Measurements from ENCODE around the gene BMAL2.

The BMAL2 gene

DNA sequence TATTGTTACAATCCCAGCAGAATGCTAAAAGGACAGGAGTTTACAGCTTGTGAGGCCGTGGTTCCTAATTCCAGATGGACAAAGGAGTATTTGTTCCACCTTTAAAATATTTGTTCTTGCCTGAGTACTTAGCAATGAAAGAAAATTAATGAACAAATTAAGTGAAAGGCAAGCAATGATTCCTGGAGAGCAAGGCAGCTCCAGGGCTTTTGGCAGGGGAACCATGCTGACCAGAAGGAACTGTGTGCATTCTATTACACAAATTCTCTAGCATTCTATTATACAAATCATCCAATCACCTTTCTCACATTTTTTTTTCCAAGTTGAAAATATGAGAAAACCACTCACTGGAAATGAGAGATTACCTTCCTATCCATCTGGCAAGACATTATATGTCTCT lies 1.8 kb upstream of the BMAL2 start:
- ATAC-seq, result peak; percentile 13; the same call in 2 of the 3 replicates
- no peak for TF ChIP-seq ZNF565 (CRISPR knock-in tag; conservative IDR thresholded peaks at IDR 0.05; ENCODE audit: low read depth)
- TF ChIP-seq GLIS3 (CRISPR knock-in tag; IDR thresholded peaks at IDR 0.05), result no peak
- no peak for TF ChIP-seq OSR1 (CRISPR knock-in tag; IDR thresholded peaks at IDR 0.05)
- TF ChIP-seq ZFP30 (CRISPR knock-in tag; IDR thresholded peaks at IDR 0.05), result no peak
- TF ChIP-seq, protein P1, sequence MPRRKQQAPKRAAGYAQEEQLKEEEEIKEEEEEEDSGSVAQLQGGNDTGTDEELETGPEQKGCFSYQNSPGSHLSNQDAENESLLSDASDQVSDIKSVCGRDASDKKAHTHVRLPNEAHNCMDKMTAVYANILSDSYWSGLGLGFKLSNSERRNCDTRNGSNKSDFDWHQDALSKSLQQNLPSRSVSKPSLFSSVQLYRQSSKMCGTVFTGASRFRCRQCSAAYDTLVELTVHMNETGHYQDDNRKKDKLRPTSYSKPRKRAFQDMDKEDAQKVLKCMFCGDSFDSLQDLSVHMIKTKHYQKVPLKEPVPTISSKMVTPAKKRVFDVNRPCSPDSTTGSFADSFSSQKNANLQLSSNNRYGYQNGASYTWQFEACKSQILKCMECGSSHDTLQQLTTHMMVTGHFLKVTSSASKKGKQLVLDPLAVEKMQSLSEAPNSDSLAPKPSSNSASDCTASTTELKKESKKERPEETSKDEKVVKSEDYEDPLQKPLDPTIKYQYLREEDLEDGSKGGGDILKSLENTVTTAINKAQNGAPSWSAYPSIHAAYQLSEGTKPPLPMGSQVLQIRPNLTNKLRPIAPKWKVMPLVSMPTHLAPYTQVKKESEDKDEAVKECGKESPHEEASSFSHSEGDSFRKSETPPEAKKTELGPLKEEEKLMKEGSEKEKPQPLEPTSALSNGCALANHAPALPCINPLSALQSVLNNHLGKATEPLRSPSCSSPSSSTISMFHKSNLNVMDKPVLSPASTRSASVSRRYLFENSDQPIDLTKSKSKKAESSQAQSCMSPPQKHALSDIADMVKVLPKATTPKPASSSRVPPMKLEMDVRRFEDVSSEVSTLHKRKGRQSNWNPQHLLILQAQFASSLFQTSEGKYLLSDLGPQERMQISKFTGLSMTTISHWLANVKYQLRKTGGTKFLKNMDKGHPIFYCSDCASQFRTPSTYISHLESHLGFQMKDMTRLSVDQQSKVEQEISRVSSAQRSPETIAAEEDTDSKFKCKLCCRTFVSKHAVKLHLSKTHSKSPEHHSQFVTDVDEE (CRISPR knock-in tag; IDR thresholded peaks at IDR 0.05), result no peak
- no peak for TF ChIP-seq ZNF70 (CRISPR knock-in tag; IDR thresholded peaks at IDR 0.05)
- no peak for TF ChIP-seq ZC3H10 (CRISPR knock-in tag; IDR thresholded peaks at IDR 0.05)
- no peak for TF ChIP-seq PPARA (CRISPR knock-in tag; IDR thresholded peaks at IDR 0.05; ENCODE audit: borderline replicate concordance)
- no peak for TF ChIP-seq ZNF8 (CRISPR knock-in tag; IDR thresholded peaks at IDR 0.05)
- no peak for TF ChIP-seq TOX (CRISPR knock-in tag; IDR thresholded peaks at IDR 0.05; ENCODE audit: borderline replicate concordance)

DNA sequence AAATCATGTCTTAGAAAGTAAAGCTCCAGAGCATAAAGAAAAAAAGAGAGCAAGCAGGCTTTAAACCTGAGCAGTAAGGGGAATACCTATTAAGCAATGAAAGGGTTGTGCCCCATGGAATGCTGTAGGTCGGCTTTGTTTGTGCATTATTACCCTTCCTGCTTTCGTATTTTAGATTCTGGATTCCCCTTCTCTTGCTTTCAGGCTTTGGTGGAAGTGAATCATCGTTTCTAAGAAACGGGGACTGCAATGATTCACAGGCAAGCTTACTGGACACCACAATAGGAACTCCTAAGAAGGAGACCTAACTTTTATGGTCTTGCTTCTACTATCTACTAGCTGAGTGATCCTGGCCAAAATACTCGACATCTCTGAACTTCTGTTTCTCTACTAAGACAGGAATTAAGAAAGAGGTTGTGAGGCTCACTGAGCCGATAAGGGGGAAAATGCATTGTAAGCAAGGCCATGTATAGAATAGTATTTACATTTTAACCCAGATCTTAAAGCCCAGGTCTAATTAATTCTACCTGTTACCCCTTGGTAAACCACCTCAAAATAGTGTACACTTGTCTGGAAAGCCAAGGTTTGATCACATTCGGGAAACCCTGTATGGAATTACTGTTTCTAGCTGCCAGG lies 1.2 kb upstream of the BMAL2 start:
- ATAC-seq, result peak; percentile 81
- TF ChIP-seq PPARA (CRISPR knock-in tag; IDR thresholded peaks at IDR 0.05; ENCODE audit: borderline replicate concordance) (no peak), ISL1 (CRISPR knock-in tag; IDR thresholded peaks at IDR 0.05) (peak; percentile 16; the same call in 1 of the 2 replicates), OSR1 (CRISPR knock-in tag; IDR thresholded peaks at IDR 0.05) (no peak)
- TF ChIP-seq, protein P2, sequence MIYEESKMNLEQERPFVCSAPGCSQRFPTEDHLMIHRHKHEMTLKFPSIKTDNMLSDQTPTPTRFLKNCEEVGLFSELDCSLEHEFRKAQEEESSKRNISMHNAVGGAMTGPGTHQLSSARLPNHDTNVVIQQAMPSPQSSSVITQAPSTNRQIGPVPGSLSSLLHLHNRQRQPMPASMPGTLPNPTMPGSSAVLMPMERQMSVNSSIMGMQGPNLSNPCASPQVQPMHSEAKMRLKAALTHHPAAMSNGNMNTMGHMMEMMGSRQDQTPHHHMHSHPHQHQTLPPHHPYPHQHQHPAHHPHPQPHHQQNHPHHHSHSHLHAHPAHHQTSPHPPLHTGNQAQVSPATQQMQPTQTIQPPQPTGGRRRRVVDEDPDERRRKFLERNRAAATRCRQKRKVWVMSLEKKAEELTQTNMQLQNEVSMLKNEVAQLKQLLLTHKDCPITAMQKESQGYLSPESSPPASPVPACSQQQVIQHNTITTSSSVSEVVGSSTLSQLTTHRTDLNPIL (CRISPR knock-in tag; IDR thresholded peaks at IDR 0.05; ENCODE audit: low read depth), result no peak

DNA sequence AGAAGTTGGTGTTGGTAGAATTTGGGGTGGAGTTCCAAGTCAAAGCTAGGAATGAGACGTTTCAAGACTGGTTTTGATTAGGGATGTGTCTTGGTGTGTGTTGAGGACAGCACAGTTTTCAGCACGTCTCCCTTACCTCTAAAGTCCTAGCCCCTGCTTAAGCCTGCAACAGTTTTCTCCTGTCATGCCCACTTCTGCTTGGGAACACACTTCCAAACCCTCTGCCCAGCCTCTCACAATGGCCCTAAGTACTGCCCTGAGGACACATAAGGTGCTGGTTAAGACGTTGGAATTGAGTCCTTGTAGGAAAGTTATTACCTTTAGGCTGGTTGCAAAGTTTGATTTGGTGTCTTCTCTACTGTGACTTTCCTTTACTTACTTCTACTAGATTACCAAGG lies 710 bp upstream of the BMAL2 start:
- ATAC-seq, result peak; percentile 37
- TF ChIP-seq, protein P3, sequence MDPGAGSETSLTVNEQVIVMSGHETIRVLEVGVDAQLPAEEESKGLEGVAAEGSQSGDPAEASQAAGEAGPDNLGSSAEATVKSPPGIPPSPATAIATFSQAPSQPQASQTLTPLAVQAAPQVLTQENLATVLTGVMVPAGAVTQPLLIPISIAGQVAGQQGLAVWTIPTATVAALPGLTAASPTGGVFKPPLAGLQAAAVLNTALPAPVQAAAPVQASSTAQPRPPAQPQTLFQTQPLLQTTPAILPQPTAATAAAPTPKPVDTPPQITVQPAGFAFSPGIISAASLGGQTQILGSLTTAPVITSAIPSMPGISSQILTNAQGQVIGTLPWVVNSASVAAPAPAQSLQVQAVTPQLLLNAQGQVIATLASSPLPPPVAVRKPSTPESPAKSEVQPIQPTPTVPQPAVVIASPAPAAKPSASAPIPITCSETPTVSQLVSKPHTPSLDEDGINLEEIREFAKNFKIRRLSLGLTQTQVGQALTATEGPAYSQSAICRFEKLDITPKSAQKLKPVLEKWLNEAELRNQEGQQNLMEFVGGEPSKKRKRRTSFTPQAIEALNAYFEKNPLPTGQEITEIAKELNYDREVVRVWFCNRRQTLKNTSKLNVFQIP (CRISPR knock-in tag; IDR thresholded peaks at IDR 0.05; ENCODE audit: borderline replicate concordance, low read depth), result no peak
- TF ChIP-seq TOX (CRISPR knock-in tag; IDR thresholded peaks at IDR 0.05; ENCODE audit: borderline replicate concordance), result no peak

DNA sequence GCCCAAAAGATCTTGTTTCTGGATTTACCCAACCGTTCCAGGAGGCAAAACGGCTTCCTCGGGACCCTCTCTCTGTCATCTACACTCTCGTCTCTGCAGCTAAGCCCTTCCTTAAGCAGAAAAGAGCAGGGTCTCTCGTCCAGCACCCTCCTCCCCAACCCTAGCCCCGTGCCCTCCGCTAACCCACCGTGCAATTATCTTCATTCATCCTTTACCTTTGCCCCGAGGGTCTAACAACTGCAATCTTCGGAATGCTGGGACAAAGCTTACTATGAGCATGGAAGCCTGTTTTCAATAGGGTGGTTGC lies 276 bp upstream of the BMAL2 start:
- TF ChIP-seq, protein P4, sequence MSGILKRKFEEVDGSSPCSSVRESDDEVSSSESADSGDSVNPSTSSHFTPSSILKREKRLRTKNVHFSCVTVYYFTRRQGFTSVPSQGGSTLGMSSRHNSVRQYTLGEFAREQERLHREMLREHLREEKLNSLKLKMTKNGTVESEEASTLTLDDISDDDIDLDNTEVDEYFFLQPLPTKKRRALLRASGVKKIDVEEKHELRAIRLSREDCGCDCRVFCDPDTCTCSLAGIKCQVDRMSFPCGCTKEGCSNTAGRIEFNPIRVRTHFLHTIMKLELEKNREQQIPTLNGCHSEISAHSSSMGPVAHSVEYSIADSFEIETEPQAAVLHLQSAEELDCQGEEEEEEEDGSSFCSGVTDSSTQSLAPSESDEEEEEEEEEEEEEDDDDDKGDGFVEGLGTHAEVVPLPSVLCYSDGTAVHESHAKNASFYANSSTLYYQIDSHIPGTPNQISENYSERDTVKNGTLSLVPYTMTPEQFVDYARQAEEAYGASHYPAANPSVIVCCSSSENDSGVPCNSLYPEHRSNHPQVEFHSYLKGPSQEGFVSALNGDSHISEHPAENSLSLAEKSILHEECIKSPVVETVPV (CRISPR knock-in tag; IDR thresholded peaks at IDR 0.05), result no peak
- TF ChIP-seq ESRRG (CRISPR knock-in tag; IDR thresholded peaks at IDR 0.05) (no peak), ZNF8 (CRISPR knock-in tag; IDR thresholded peaks at IDR 0.05) (no peak), BACH2 (CRISPR knock-in tag; IDR thresholded peaks at IDR 0.05; ENCODE audit: borderline replicate concordance) (no peak), SNAI2 (CRISPR knock-in tag; IDR thresholded peaks at IDR 0.05) (no peak), ZNF565 (CRISPR knock-in tag; conservative IDR thresholded peaks at IDR 0.05; ENCODE audit: low read depth) (no peak), ARNTL (CRISPR knock-in tag; IDR thresholded peaks at IDR 0.05; ENCODE audit: borderline replicate concordance, low read depth) (no peak), ZNF70 (CRISPR knock-in tag; IDR thresholded peaks at IDR 0.05) (no peak), PPARA (CRISPR knock-in tag; IDR thresholded peaks at IDR 0.05; ENCODE audit: borderline replicate concordance) (no peak), ISL1 (CRISPR knock-in tag; IDR thresholded peaks at IDR 0.05) (no peak), GLIS3 (CRISPR knock-in tag; IDR thresholded peaks at IDR 0.05) (no peak), OSR1 (CRISPR knock-in tag; IDR thresholded peaks at IDR 0.05) (no peak), TOX (CRISPR knock-in tag; IDR thresholded peaks at IDR 0.05; ENCODE audit: borderline replicate concordance) (no peak), CSDC2 (CRISPR knock-in tag; IDR thresholded peaks at IDR 0.05) (no peak), ZC3H10 (CRISPR knock-in tag; IDR thresholded peaks at IDR 0.05) (no peak), ZFP3 (CRISPR knock-in tag; IDR thresholded peaks at IDR 0.05) (no peak)
- TF ChIP-seq, protein P1 (CRISPR knock-in tag; IDR thresholded peaks at IDR 0.05), result no peak
- TF ChIP-seq, protein P5, sequence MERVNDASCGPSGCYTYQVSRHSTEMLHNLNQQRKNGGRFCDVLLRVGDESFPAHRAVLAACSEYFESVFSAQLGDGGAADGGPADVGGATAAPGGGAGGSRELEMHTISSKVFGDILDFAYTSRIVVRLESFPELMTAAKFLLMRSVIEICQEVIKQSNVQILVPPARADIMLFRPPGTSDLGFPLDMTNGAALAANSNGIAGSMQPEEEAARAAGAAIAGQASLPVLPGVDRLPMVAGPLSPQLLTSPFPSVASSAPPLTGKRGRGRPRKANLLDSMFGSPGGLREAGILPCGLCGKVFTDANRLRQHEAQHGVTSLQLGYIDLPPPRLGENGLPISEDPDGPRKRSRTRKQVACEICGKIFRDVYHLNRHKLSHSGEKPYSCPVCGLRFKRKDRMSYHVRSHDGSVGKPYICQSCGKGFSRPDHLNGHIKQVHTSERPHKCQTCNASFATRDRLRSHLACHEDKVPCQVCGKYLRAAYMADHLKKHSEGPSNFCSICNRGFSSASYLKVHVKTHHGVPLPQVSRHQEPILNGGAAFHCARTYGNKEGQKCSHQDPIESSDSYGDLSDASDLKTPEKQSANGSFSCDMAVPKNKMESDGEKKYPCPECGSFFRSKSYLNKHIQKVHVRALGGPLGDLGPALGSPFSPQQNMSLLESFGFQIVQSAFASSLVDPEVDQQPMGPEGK (CRISPR knock-in tag; IDR thresholded peaks at IDR 0.05; ENCODE audit: borderline replicate concordance), result no peak
- ATAC-seq, result no peak; the same call in 2 of the 3 replicates
